Measurements from ENCODE around the gene MX2.

Gene MX2

DNA sequence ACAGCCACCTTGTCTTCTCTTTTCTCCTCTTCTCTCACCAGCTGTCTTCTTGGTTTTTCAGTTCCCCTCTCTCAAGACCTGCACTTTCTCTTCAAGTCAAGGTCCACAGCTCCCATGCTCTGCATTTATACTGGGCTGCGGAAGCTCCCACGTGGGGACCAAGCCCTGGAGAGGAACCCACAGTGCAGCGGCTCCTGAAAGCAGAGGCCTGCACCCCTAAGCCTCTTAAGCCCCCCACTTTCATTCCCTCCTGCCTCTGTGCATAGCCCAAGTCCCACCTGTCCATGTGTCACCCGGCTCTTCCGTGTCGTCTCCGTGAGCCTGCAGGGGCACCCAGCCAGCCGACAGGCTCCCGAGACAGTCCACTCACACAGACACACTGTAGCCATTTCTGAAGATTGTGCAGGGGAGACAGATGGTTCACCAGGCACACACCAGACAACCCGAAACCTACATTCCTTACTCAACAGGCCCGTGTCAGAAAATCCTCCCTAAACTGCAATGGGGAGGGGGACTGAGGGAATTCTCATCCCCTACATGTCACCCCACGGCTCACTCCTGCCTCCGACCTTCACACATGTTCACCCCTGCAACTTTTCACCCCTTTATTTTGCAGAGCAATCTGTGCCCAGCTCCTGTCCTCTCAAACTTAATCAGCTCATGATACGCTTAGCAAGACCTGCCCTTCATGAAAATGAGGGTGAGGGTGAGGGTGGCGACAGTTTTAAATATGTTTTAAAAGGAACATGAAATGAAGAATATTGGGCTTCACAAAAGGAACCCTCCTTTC, 6.3 kb downstream of the MX2 start:
- Histone ChIP-seq H3K4me1 (ENCODE audit: control insufficient read depth, insufficient read depth, low read length) (no peaks in the 10 kb centered on the region), H3K27ac (ENCODE audit: extremely low read depth, low read depth, low read length) (no peak overlapping the region), H3K36me3 (ENCODE audit: control insufficient read depth in 2 of 2, insufficient read depth in 1 of 2, low read length in 2 of 2) (no peaks in the 10 kb centered on the region), H3K4me3 (ENCODE audit: low read depth, low read length) (no peak overlapping the region), H3K9me3 (ENCODE audit: control insufficient read depth, insufficient read depth, low read depth, low read length) (no peaks in the 10 kb centered on the region)
- CTCF ChIA-PET = interaction anchor here (2.3 kb wide), 1 partner anchor 85 kb away, joined by 9 read pairs; no protein-coding TSS in a partner anchor
- POLR2A ChIA-PET = no interaction called here
- no peak for TF ChIP-seq TCF7L2 (IDR thresholded peaks at IDR 0.05; ENCODE audit: borderline replicate concordance, low read depth, low read length)
- no peak for TF ChIP-seq ZNF138 (tag by site-specific recombination; IDR thresholded peaks at IDR 0.05; ENCODE audit: borderline replicate concordance)
- no peak for TF ChIP-seq GLI4 (tag by site-specific recombination; IDR thresholded peaks at IDR 0.05)

DNA sequence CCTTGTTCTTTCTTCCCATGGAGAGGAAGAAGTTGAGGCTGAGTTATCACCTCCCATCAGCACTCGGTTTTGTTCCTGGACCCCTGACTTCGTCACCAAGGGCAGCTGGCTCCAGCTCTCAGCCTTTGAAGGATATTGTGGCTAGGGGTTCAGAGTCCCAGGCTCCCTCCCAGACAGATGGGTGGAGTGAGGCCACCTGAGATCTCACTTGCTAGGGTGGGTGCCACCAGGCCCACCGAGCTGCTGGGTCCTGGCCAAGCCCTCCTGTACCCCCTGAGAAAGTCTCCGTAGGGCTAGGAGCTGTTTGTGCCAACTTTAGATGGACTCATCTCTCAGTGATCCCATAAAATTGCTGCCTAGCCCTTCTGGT, 6.9 kb downstream of the MX2 start:
- H3K4me3 ChIP-seq (ENCODE audit: low read depth, low read length) = no peak overlapping the region
- no peak overlapping the region for H3K27ac ChIP-seq (ENCODE audit: extremely low read depth, low read depth, low read length)
- TF ChIP-seq ZNF19 (tag by site-specific recombination; IDR thresholded peaks at IDR 0.05; ENCODE audit: low read depth) (no peak), ZNF404 (tag by site-specific recombination; IDR thresholded peaks at IDR 0.05) (no peak)
- POLR2A ChIA-PET = no interaction called here
- no peaks in the 10 kb centered on the region for H3K9me3 ChIP-seq (ENCODE audit: control insufficient read depth, insufficient read depth, low read depth, low read length)
- no peaks in the 10 kb centered on the region for H3K4me1 ChIP-seq (ENCODE audit: control insufficient read depth, insufficient read depth, low read length)
- H3K36me3 ChIP-seq (ENCODE audit: control insufficient read depth in 2 of 2, insufficient read depth in 1 of 2, low read length in 2 of 2) = no peaks in the 10 kb centered on the region
- CTCF ChIA-PET = interaction anchor here (1.3 kb wide), 1 partner anchor 85 kb away, joined by 4 read pairs; no protein-coding TSS in a partner anchor

DNA sequence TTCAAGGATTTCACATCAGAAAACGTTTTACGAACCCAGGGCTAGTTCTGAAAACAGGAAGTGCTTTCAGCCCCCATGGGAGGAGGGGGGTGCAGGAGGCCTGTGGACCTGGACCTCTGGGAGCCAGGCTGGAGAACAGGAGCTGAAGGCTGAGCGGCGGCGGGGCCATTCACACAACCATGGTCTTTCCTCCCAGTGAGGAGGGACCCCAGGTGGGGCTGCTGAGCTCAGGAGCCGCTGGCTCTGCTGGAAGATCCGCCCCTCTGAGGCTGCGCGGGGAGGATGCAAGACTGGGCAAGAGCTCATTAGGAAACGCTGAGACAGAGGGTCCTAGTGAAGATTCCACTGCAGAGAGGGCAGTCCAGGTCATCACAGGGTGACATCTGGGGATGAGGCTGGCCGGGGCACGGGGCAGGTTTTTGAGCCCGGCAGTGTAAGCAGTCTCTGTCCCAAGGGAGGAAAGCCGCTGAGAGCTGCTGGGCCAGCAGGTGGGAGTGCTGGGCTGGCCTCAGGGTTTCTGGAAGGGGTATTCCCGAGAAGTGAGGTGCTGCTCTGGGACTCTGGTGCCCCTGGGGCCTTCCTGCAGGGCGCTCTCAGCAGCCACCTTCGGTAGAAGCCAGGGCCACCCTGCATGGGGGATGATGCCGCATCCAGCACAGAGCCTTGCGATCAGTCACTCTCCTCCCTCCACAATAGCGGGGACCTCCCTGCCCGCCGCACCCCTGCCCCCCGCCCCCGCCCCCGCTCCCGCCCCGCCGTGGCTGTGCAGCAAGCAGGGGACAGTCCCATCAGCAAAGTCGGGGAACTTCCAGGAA, 7.5 kb downstream of the MX2 start:
- no peak overlapping the region for H3K27ac ChIP-seq (ENCODE audit: extremely low read depth, low read depth, low read length)

DNA sequence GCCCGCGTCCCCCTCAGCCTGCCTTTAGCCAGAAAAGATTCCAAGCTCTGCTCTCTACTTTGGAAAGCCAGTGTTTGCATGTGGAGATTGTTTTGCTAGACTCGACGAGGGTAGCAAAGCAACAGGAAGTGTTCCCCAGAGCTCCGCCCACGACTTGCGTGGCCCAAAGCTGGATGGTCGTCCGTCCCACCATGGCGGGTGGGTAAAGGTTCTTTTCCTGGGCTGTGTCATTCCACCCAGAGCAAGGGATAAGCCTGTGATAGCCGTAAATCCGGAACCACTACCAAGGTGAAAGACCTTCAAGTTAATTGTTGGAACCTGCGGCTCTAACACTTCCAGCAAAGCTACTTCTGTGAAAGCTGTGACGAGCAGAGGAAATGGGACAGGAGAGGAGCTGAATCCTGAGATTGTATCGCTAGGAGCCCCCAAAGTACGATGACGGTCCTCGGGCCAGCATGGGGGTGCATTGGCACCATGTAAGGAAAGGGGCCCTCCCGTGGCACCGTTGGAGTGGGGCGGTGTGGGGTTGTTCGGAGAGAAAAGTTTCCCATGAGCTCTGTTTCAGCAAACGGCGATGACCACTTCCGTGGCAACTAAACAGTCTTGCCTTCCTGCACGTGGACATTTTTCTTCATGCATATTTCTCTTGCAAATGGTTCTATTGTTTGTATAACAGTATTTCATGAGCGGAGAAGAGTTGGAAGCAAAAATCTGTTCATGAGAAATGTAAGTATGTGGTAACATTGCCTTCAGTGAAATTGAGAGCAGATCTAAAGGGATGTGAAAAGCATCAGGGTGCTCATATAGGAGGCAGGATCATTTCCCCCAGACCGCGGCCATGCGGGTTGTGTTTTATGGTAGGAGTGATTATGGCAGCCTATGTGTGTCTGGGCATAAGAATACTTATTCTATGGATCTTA, 8.4 kb downstream of the MX2 start:
- POLR2A ChIA-PET = no interaction called here
- H3K9me3 ChIP-seq (ENCODE audit: control insufficient read depth, insufficient read depth, low read depth, low read length) = no peaks in the 10 kb centered on the region
- H3K27ac ChIP-seq (ENCODE audit: extremely low read depth, low read depth, low read length) = no peak overlapping the region
- H3K36me3 ChIP-seq (ENCODE audit: control insufficient read depth in 2 of 2, insufficient read depth in 1 of 2, low read length in 2 of 2) = no peaks in the 10 kb centered on the region
- H3K4me1 ChIP-seq (ENCODE audit: control insufficient read depth, insufficient read depth, low read length) = no peaks in the 10 kb centered on the region
- CTCF ChIA-PET = interaction anchor here (0.5 to 1.3 kb wide), 2 partner anchors 80 to 87 kb away, joined by 3 to 4 read pairs; no protein-coding TSS in a partner anchor
- H3K4me3 ChIP-seq (ENCODE audit: low read depth, low read length) = no peak overlapping the region
- TF ChIP-seq ZNF146 (tag by site-specific recombination; IDR thresholded peaks at IDR 0.05) (no peak), ZNF843 (tag by site-specific recombination; IDR thresholded peaks at IDR 0.05) (no peak), ZBTB48 (tag by site-specific recombination; IDR thresholded peaks at IDR 0.05) (no peak), GLI2 (tag by site-specific recombination; IDR thresholded peaks at IDR 0.05; ENCODE audit: borderline replicate concordance, low read depth) (no peak), ZNF777 (tag by site-specific recombination; IDR thresholded peaks at IDR 0.05; ENCODE audit: borderline replicate concordance) (no peak), ZNF302 (tag by site-specific recombination; IDR thresholded peaks at IDR 0.05; ENCODE audit: low read depth) (no peak), ZNF266 (tag by site-specific recombination; IDR thresholded peaks at IDR 0.05; ENCODE audit: low read depth) (no peak), ZBTB17 (tag by site-specific recombination; IDR thresholded peaks at IDR 0.05) (no peak), ZNF623 (tag by site-specific recombination; IDR thresholded peaks at IDR 0.05) (no peak)
- TF ChIP-seq, protein P1, sequence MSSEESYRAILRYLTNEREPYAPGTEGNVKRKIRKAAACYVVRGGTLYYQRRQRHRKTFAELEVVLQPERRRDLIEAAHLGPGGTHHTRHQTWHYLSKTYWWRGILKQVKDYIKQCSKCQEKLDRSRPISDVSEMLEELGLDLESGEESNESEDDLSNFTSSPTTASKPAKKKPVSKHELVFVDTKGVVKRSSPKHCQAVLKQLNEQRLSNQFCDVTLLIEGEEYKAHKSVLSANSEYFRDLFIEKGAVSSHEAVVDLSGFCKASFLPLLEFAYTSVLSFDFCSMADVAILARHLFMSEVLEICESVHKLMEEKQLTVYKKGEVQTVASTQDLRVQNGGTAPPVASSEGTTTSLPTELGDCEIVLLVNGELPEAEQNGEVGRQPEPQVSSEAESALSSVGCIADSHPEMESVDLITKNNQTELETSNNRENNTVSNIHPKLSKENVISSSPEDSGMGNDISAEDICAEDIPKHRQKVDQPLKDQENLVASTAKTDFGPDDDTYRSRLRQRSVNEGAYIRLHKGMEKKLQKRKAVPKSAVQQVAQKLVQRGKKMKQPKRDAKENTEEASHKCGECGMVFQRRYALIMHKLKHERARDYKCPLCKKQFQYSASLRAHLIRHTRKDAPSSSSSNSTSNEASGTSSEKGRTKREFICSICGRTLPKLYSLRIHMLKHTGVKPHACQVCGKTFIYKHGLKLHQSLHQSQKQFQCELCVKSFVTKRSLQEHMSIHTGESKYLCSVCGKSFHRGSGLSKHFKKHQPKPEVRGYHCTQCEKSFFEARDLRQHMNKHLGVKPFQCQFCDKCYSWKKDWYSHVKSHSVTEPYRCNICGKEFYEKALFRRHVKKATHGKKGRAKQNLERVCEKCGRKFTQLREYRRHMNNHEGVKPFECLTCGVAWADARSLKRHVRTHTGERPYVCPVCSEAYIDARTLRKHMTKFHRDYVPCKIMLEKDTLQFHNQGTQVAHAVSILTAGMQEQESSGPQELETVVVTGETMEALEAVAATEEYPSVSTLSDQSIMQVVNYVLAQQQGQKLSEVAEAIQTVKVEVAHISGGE (tag by site-specific recombination; conservative IDR thresholded peaks at IDR 0.05; ENCODE audit: low read depth) = no peak

More for the DNA sequence above, 7.5 kb downstream of the MX2 start:
- ChIA-PET POLR2A (no interaction called here), CTCF (interaction anchor here (1.3 kb wide), 1 partner anchor 86 kb away, joined by 4 read pairs; no protein-coding TSS in a partner anchor)
- Histone ChIP-seq H3K4me3 (ENCODE audit: low read depth, low read length) (no peak overlapping the region), H3K36me3 (ENCODE audit: control insufficient read depth in 2 of 2, insufficient read depth in 1 of 2, low read length in 2 of 2) (no peaks in the 10 kb centered on the region), H3K4me1 (ENCODE audit: control insufficient read depth, insufficient read depth, low read length) (no peaks in the 10 kb centered on the region), H3K9me3 (ENCODE audit: control insufficient read depth, insufficient read depth, low read depth, low read length) (no peaks in the 10 kb centered on the region)
- no peak for TF ChIP-seq ZNF433 (tag by site-specific recombination; IDR thresholded peaks at IDR 0.05; ENCODE audit: low read depth)
- no peak for TF ChIP-seq ZNF555 (tag by site-specific recombination; conservative IDR thresholded peaks at IDR 0.05)
- no peak for TF ChIP-seq ZNF48 (tag by site-specific recombination; IDR thresholded peaks at IDR 0.05)
- TF ChIP-seq, protein P2, sequence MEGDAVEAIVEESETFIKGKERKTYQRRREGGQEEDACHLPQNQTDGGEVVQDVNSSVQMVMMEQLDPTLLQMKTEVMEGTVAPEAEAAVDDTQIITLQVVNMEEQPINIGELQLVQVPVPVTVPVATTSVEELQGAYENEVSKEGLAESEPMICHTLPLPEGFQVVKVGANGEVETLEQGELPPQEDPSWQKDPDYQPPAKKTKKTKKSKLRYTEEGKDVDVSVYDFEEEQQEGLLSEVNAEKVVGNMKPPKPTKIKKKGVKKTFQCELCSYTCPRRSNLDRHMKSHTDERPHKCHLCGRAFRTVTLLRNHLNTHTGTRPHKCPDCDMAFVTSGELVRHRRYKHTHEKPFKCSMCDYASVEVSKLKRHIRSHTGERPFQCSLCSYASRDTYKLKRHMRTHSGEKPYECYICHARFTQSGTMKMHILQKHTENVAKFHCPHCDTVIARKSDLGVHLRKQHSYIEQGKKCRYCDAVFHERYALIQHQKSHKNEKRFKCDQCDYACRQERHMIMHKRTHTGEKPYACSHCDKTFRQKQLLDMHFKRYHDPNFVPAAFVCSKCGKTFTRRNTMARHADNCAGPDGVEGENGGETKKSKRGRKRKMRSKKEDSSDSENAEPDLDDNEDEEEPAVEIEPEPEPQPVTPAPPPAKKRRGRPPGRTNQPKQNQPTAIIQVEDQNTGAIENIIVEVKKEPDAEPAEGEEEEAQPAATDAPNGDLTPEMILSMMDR (tag by site-specific recombination; IDR thresholded peaks at IDR 0.05) = no peak
- TF ChIP-seq ZNF423 (tag by site-specific recombination; IDR thresholded peaks at IDR 0.05) = no peak
- TF ChIP-seq ZNF146 (tag by site-specific recombination; IDR thresholded peaks at IDR 0.05) = no peak
- no peak for TF ChIP-seq ZSCAN30 (tag by site-specific recombination; IDR thresholded peaks at IDR 0.05)
